ENCODE measurements around the gene CEACAM20. TPM values are rescaled to one million over a fixed set of nuclear protein-coding genes. Genes with fewer than 3 reads are reported as not detected.

CEACAM20 gene
- total and polyA plus RNA-seq, 2 of the 13 experiments (the other 11 are each of a cell fraction or from before 2014, with no cell fraction given) = 0.04 TPM; not detected in 1

DNA sequence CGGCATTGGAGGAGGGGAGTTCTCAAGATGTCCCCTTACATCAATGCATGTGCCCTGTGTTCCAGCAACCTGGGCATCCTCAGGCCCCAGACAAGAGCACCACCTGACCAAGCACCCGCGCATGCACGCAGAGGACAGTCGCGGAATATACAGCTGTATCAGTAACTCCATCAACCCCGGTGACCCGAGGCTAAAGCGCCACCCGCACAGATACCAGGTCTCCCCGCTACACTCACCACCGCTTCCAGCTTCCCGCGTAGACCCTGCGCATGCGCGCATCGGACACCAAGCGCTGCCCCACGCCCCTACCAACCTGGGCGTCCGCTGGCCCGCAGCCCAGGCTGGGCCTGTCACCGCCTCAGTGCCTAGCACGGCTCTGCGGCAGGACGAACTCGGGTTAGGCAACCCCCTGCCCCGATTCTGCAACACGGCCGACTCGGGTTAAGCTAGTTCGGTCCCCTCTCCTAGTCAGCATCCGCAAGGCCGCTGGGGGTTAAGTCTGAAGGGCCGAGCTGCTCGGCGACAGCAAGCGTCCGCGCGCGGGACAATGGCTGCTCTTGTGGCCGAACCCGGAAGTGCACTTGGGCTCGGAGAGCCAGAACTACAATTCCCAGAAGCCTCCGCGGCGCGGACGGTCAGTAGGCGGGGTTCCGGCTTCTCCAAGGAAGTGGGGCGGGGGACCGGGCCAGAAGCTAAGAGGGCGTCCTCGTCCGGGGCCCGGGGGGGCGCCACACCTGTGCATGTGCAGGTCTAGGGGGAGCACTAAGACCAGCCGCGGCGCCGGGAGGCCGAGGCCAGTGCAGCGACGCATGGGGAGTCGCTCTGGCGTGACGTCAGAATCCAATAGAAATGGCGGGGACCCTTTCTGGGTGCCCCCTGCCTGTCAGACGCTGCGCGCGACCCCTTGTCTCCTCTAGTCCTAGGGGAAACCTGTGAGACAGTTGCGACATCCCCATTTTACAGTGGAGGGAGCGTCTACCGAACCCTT is 29.2 kb downstream of the CEACAM20 start, which contains the start of gene ZNF180 (continued):
- TF ChIP-seq ZC3H4 (CRISPR knock-in tag; IDR thresholded peaks at IDR 0.05; ENCODE audit: borderline replicate concordance) (peak; percentile 51; the same call in 1 of the 2 replicates), TBL1XR1 (IDR thresholded peaks at IDR 0.05; ENCODE audit: borderline replicate concordance, low read length, partially characterized antibody) (no peak), ZNF329 (CRISPR knock-in tag; IDR thresholded peaks at IDR 0.05; ENCODE audit: low read depth) (no peak), SMARCE1 (IDR thresholded peaks at IDR 0.05; ENCODE audit: borderline replicate concordance) (no peak), ZNF501 (CRISPR knock-in tag; IDR thresholded peaks at IDR 0.05) (peak; percentile 63), AKAP8 (CRISPR knock-in tag; IDR thresholded peaks at IDR 0.05) (peak; percentile 68; the same call in 1 of the 2 replicates), SOX13 (IDR thresholded peaks at IDR 0.05) (peak; percentile 9; the same call in 1 of the 2 replicates), SOX13 (CRISPR knock-in tag; conservative IDR thresholded peaks at IDR 0.05 in 1 of 2, IDR thresholded peaks at IDR 0.05 in 1 of 2) (peak in 1 of 2 experiments; percentile 30; a peak in 2 of 4 replicates), ZNF282 (IDR thresholded peaks at IDR 0.05; ENCODE audit: partially characterized antibody) (no peak), ZNF337 (CRISPR knock-in tag; IDR thresholded peaks at IDR 0.05; ENCODE audit: borderline replicate concordance, low read depth) (no peak), ZSCAN31 (CRISPR knock-in tag; IDR thresholded peaks at IDR 0.05; ENCODE audit: low read depth) (peak; percentile 94), KAT8 (CRISPR knock-in tag; IDR thresholded peaks at IDR 0.05) (peak; percentile 98), SKI (IDR thresholded peaks at IDR 0.05; ENCODE audit: partially characterized antibody) (peak; percentile 12), ZBTB42 (CRISPR knock-in tag; IDR thresholded peaks at IDR 0.05) (0 out of 2 replicates have a peak, but pooled peaks have one; percentile 49)
- TF ChIP-seq, protein P1, sequence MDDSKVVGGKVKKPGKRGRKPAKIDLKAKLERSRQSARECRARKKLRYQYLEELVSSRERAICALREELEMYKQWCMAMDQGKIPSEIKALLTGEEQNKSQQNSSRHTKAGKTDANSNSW (CRISPR knock-in tag; IDR thresholded peaks at IDR 0.05; ENCODE audit: borderline replicate concordance) = peak; percentile 31; the same call in 1 of the 2 replicates
- TF ChIP-seq, protein P2, sequence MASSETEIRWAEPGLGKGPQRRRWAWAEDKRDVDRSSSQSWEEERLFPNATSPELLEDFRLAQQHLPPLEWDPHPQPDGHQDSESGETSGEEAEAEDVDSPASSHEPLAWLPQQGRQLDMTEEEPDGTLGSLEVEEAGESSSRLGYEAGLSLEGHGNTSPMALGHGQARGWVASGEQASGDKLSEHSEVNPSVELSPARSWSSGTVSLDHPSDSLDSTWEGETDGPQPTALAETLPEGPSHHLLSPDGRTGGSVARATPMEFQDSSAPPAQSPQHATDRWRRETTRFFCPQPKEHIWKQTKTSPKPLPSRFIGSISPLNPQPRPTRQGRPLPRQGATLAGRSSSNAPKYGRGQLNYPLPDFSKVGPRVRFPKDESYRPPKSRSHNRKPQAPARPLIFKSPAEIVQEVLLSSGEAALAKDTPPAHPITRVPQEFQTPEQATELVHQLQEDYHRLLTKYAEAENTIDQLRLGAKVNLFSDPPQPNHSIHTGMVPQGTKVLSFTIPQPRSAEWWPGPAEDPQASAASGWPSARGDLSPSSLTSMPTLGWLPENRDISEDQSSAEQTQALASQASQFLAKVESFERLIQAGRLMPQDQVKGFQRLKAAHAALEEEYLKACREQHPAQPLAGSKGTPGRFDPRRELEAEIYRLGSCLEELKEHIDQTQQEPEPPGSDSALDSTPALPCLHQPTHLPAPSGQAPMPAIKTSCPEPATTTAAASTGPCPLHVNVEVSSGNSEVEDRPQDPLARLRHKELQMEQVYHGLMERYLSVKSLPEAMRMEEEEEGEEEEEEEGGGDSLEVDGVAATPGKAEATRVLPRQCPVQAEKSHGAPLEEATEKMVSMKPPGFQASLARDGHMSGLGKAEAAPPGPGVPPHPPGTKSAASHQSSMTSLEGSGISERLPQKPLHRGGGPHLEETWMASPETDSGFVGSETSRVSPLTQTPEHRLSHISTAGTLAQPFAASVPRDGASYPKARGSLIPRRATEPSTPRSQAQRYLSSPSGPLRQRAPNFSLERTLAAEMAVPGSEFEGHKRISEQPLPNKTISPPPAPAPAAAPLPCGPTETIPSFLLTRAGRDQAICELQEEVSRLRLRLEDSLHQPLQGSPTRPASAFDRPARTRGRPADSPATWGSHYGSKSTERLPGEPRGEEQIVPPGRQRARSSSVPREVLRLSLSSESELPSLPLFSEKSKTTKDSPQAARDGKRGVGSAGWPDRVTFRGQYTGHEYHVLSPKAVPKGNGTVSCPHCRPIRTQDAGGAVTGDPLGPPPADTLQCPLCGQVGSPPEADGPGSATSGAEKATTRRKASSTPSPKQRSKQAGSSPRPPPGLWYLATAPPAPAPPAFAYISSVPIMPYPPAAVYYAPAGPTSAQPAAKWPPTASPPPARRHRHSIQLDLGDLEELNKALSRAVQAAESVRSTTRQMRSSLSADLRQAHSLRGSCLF (CRISPR knock-in tag; IDR thresholded peaks at IDR 0.05; ENCODE audit: borderline replicate concordance) = no peak
- TF ChIP-seq, protein P3, sequence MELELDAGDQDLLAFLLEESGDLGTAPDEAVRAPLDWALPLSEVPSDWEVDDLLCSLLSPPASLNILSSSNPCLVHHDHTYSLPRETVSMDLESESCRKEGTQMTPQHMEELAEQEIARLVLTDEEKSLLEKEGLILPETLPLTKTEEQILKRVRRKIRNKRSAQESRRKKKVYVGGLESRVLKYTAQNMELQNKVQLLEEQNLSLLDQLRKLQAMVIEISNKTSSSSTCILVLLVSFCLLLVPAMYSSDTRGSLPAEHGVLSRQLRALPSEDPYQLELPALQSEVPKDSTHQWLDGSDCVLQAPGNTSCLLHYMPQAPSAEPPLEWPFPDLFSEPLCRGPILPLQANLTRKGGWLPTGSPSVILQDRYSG (CRISPR knock-in tag; IDR thresholded peaks at IDR 0.05) = peak; percentile 50; the same call in 1 of the 2 replicates
- TF ChIP-seq, protein P4, sequence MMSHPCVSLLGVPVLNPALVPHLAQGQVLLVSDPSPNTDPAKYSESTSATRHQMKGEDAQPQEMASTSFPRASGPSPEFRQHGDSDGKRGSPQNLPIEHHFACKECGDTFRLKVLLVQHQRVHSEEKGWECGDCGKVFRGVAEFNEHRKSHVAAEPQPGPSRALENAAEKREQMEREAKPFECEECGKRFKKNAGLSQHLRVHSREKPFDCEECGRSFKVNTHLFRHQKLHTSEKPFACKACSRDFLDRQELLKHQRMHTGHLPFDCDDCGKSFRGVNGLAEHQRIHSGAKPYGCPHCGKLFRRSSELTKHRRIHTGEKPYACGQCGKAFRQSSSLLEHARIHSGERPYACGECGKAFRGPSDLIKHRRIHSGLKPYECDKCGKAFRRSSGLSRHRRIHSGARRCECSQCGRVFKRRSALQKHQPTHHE (CRISPR knock-in tag; IDR thresholded peaks at IDR 0.05; ENCODE audit: borderline replicate concordance) = peak; percentile 80; the same call in 1 of the 2 replicates
- TF ChIP-seq, protein P5, sequence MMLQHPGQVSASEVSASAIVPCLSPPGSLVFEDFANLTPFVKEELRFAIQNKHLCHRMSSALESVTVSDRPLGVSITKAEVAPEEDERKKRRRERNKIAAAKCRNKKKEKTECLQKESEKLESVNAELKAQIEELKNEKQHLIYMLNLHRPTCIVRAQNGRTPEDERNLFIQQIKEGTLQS (CRISPR knock-in tag; IDR thresholded peaks at IDR 0.05) = no peak; the same call in 1 of the 2 replicates

All from HepG2 (cell line).